HCT116 (cell line): ENCODE results near the gene AHRR. TPM values are rescaled to one million over a fixed set of nuclear protein-coding genes. Genes with fewer than 3 reads are reported as not detected.

ENCODE experiments used
- ATAC-seq: fragments of 200-7000 bp; cut with Tn5 transposase; 2 replicates; pipeline ENCODE4 v1.9.1; 2020; ENCODE audit warnings: mild to moderate bottlenecking, moderate library complexity
- BruUV-seq: library from RNA; stranded (reverse); fragments of 400-500 nt; replicated peaks from 2 replicates; lab custom pipeline; 2021; lab: Mats Ljungman, UMichigan
- CTCF ChIA-PET: fragments of 300-600 bp; sonication (Branson Sonifier 250); formaldehyde crosslinking; loops from one replicate; lab custom pipeline; 2021; ENCODE audit warnings: antibody characterized with exemption; lab: Charles Lee
- POLR2A ChIA-PET: fragments of 300-600, 350-600 bp; sonication (Branson Sonifier 250); formaldehyde crosslinking; loops from one replicate; lab custom pipeline; 2021; ENCODE audit warnings: antibody characterized with exemption; lab: Charles Lee
- RAD21 ChIA-PET, 2 experiments: fragments of 300-600 bp; sonication (Branson Sonifier 250); formaldehyde crosslinking; loops; one replicate each; lab custom pipeline; 2023; ENCODE audit warnings: low total read pairs in 2 of 2; ENCODE audit not compliant: uncharacterized antibody in 2 of 2, unreplicated experiment in 2 of 2, low non-redundant PET in 1 of 2; lab: Charles Lee
- DNase-seq: peaks from one replicate; pipeline ENCODE4 v3.0.0-alpha.2; 2010; ENCODE audit warnings: low read depth, low spot score
- H2AFZ ChIP-seq: fragments of 200-600 bp; shearing (Covaris generic), sonication (generic); 2 replicates; pipeline ENCODE4 v1.6.1; 2017; ENCODE audit warnings: low read depth, mixed run types, mixed read lengths, antibody characterized with exemption, low read length; ENCODE audit not compliant: poor library complexity, severe bottlenecking
- H3K27ac ChIP-seq: 2 replicates; pipeline ENCODE4 v1.5.1; 2012; ENCODE audit warnings: low read depth, low read length
- H3K27me3 ChIP-seq: fragments of 200-600 bp; sonication (generic); 2 replicates; pipeline ENCODE4 v1.6.1; 2016; ENCODE audit warnings: mixed run types, low read length, mixed read lengths; ENCODE audit not compliant: insufficient read depth
- H3K36me3 ChIP-seq, 2 experiments: fragments of 200-500 bp in 1 of 2; fragments of 200-600 bp in 1 of 2; sonication (Bioruptor generic) in 1 of 2; sonication (generic) in 1 of 2; 2 replicates each; pipeline versions ENCODE4 v1.5.1 to v1.6.1; 2014 to 2016; ENCODE audit warnings: low read length in 2 of 2, inconsistent platforms in 1 of 2, mixed read lengths in 1 of 2, mixed run types in 1 of 2; ENCODE audit not compliant: insufficient read depth in 2 of 2, control insufficient read depth in 1 of 2
- H3K4me1 ChIP-seq, 2 experiments: fragments of 200-600 bp in 1 of 2; sonication (generic) in 1 of 2; 2 replicates each; pipeline versions ENCODE4 v1.5.1 to v1.6.1; 2012 to 2017; ENCODE audit warnings: low read length in 2 of 2, inconsistent platforms in 1 of 2, mild to moderate bottlenecking in 1 of 2, mixed read lengths in 1 of 2, mixed run types in 1 of 2, moderate library complexity in 1 of 2; ENCODE audit not compliant: insufficient read depth in 2 of 2, control insufficient read depth in 1 of 2
- H3K4me2 ChIP-seq: fragments of 200-600 bp; sonication (generic); 2 replicates; pipeline ENCODE4 v1.6.1; 2017; ENCODE audit warnings: mixed run types, low read length, mixed read lengths
- H3K4me3 ChIP-seq, 2 experiments: fragments of 200-600 bp in 1 of 2; sonication (generic) in 1 of 2; replicated peaks in 1 of 2; 2 replicates each; pipeline ENCODE4 v1.5.1; 2011 to 2016; ENCODE audit warnings: low read length in 2 of 2, control low read depth in 1 of 2, low read depth in 1 of 2, mild to moderate bottlenecking in 1 of 2, mixed read lengths in 1 of 2, mixed run types in 1 of 2
- H3K79me2 ChIP-seq: fragments of 200-600 bp; sonication (generic); 2 replicates; pipeline ENCODE4 v1.6.1; 2017; ENCODE audit warnings: mild to moderate bottlenecking, mixed run types, low read length, moderate library complexity, mixed read lengths; ENCODE audit not compliant: insufficient read depth
- H3K9ac ChIP-seq: fragments of 200-600 bp; sonication (generic); 2 replicates; pipeline ENCODE4 v1.6.1; 2016; ENCODE audit warnings: low read length, mixed read lengths
- H3K9me2 ChIP-seq: fragments of 200-600 bp; sonication (generic), shearing (Covaris generic); 2 replicates; pipeline ENCODE4 v1.6.1; 2017; ENCODE audit warnings: mixed run types, mild to moderate bottlenecking, moderate library complexity; ENCODE audit not compliant: insufficient read depth
- H3K9me3 ChIP-seq, 2 experiments: fragments of 200-500 bp in 1 of 2; fragments of 200-600 bp in 1 of 2; sonication (Bioruptor generic) in 1 of 2; sonication (generic) in 1 of 2; 2 replicates each; pipeline ENCODE4 v1.6.1; 2014 to 2017; ENCODE audit warnings: low read length in 2 of 2, mixed read lengths in 2 of 2, inconsistent platforms in 1 of 2, low read depth in 1 of 2, mild to moderate bottlenecking in 1 of 2, mixed run types in 1 of 2, moderate library complexity in 1 of 2; ENCODE audit not compliant: control insufficient read depth in 1 of 2, insufficient read depth in 1 of 2
- H4K20me1 ChIP-seq: fragments of 200-600 bp; sonication (generic), shearing (Covaris generic); 2 replicates; pipeline ENCODE4 v1.6.1; 2017; ENCODE audit warnings: mixed run types, mild to moderate bottlenecking, moderate library complexity; ENCODE audit not compliant: insufficient read depth
- ATF3 ChIP-seq: IDR thresholded peaks from 2 replicates; pipeline ENCODE4 v1.6.1; 2012
- CEBPB ChIP-seq: IDR thresholded peaks from 2 replicates; pipeline ENCODE4 v1.6.1; 2012; ENCODE audit warnings: low read depth
- ELF1 ChIP-seq: IDR thresholded peaks from 2 replicates; pipeline ENCODE4 v1.6.1; 2012; ENCODE audit warnings: low read depth, borderline replicate concordance
- EZH2 ChIP-seq: fragments of 200-600 bp; sonication (generic); IDR thresholded peaks from 2 replicates; pipeline ENCODE4 v1.6.1; 2017; ENCODE audit warnings: antibody characterized with exemption, mixed run types
- EZH2phosphoT487 ChIP-seq: fragments of 200-600 bp; IDR thresholded peaks from 2 replicates; pipeline ENCODE4 v1.6.1; 2018; ENCODE audit warnings: antibody characterized with exemption, borderline replicate concordance
- FOSL1 ChIP-seq: IDR thresholded peaks from 2 replicates; pipeline ENCODE4 v1.6.1; 2012; ENCODE audit warnings: low read depth
- JUND ChIP-seq: IDR thresholded peaks from 2 replicates; pipeline ENCODE4 v1.6.1; 2012
- MAX ChIP-seq: IDR thresholded peaks from 2 replicates; pipeline ENCODE4 v1.6.1; 2012
- POLR2A ChIP-seq: IDR thresholded peaks from 2 replicates; pipeline ENCODE4 v1.7.0; 2011; ENCODE audit warnings: borderline replicate concordance; ENCODE audit not compliant: insufficient read depth, insufficient read length; ENCODE audit errors: extremely low read depth
- REST ChIP-seq: IDR thresholded peaks from 2 replicates; pipeline ENCODE4 v1.6.1; 2012; ENCODE audit warnings: low read depth
- SIN3A ChIP-seq: IDR thresholded peaks from 2 replicates; pipeline ENCODE4 v1.6.1; 2012; ENCODE audit warnings: low read depth
- SP1 ChIP-seq: IDR thresholded peaks from 2 replicates; pipeline ENCODE4 v1.6.1; 2012; ENCODE audit warnings: low read depth
- SRF ChIP-seq: IDR thresholded peaks from 2 replicates; pipeline ENCODE4 v1.6.1; 2012; ENCODE audit warnings: low read depth
- TCF7L2 ChIP-seq: IDR thresholded peaks from 2 replicates; pipeline ENCODE4 v1.7.0; 2011; ENCODE audit warnings: borderline replicate concordance, inconsistent platforms; ENCODE audit not compliant: insufficient read depth, insufficient read length; ENCODE audit errors: extremely low read depth
- YY1 ChIP-seq: IDR thresholded peaks from 2 replicates; pipeline ENCODE4 v1.6.1; 2011; ENCODE audit warnings: low read length, low read depth, moderate library complexity, mild to moderate bottlenecking; ENCODE audit not compliant: insufficient replicate concordance; ENCODE audit errors: extremely low read depth
- ZBTB33 ChIP-seq: IDR thresholded peaks from 2 replicates; pipeline ENCODE4 v1.6.1; 2011; ENCODE audit warnings: mild to moderate bottlenecking, low read length, moderate library complexity; ENCODE audit not compliant: insufficient replicate concordance; ENCODE audit errors: extremely low read depth
- intact Hi-C: fragments of 100-400 bp; cut with micrococcal nuclease; formaldehyde crosslinking; loops from 2 replicates; pipeline ENCODE4 v1.10.0; 2022
- total RNA-seq: library from RNA; stranded (reverse); gene quantifications from one replicate; pipeline ENCODE4 v1.2.1, GENCODE V29; 2021; ENCODE audit not compliant: unreplicated experiment

Gene AHRR
- total RNA-seq, 1 experiment from 2014 or later: 12.7 TPM

GRCh38 chr5:311963-312362, 9.6 kb upstream of the AHRR start:
- RAD21 ChIA-PET: no interaction called here
- Histone ChIP-seq H3K4me3 (no peak overlapping the region), H3K4me1 (peaks cover 5 to 15% of the 10 kb centered on the region in 2 experiments; a peak in 3 of 4 replicates), H3K9me2 (no peaks in the 10 kb centered on the region), H2AFZ (no peak overlapping the region), H3K9ac (no peak overlapping the region), H3K4me2 (no peak overlapping the region), H3K36me3 (peaks cover 11% of the 10 kb centered on the region in 2 experiments), H3K27me3 (no peaks in the 10 kb centered on the region), H3K79me2 (peaks cover 19% of the 10 kb centered on the region; the same call in 1 of the 2 replicates), H3K27ac (no peak overlapping the region)
- ATAC-seq: no peak
- POLR2A ChIA-PET: no interaction called here
- intact Hi-C loops: no loop called here
- CTCF ChIA-PET: no interaction called here
- DNase-seq: no peak
- no TSS peak for BruUV-seq
- no peak for TF ChIP-seq JUND
- TF ChIP-seq SP1: no peak
- TF ChIP-seq EZH2: no peak
- TF ChIP-seq REST: no peak
- TF ChIP-seq POLR2A: no peak
- no peak for TF ChIP-seq ZBTB33
- TF ChIP-seq MAX: no peak
- no peak for TF ChIP-seq ELF1
- no peak for TF ChIP-seq CEBPB
- TF ChIP-seq ATF3: no peak
- TF ChIP-seq SRF: no peak
- TF ChIP-seq TCF7L2: no peak
- no peak for TF ChIP-seq YY1
- TF ChIP-seq FOSL1: no peak
- no peak for TF ChIP-seq EZH2phosphoT487
- no peak for TF ChIP-seq SIN3A
- TF ChIP-seq, all 23 proteins: peak for 0
- Histone ChIP-seq H3K9me3 (no peaks in the 10 kb centered on the region), H4K20me1 (no peaks in the 10 kb centered on the region)
